DND-41 (cell line): ENCODE measurements around the gene LYRM2.

Experiments used
- CTCF ChIP-seq: IDR thresholded peaks from 2 replicates; pipeline ENCODE4 v1.5.1; 2012; ENCODE audit warnings: borderline replicate concordance, low read length, moderate library complexity, mild to moderate bottlenecking; ENCODE audit not compliant: poor library complexity, severe bottlenecking; ENCODE audit errors: extremely low read depth
- EZH2 ChIP-seq: IDR thresholded peaks from 3 replicates; pipeline ENCODE4 v1.6.1; 2012; ENCODE audit warnings: borderline replicate concordance, low read depth, mild to moderate bottlenecking, moderate library complexity, low read length, inconsistent platforms; ENCODE audit not compliant: severe bottlenecking

- no peak for TF ChIP-seq CTCF
- TF ChIP-seq EZH2 = no peak
These were observed 30.5 kb upstream of the LYRM2 start for GRCh38 chr6:89669002-89669401.
